Measurements from ENCODE around the gene RHCG. TPM values are rescaled to one million over a fixed set of nuclear protein-coding genes. Genes with fewer than 3 reads are reported as not detected.

Gene RHCG
- total RNA-seq, 1 donor from 2014 or later = not detected

- Mint-ChIP-seq H3K36me3 (ENCODE audit: low read depth) (no peaks in the 10 kb centered on the region), H3K27me3 (peaks cover 29% of the 10 kb centered on the region), H3K4me3 (no peak overlapping the region), H3K27ac (no peak overlapping the region), H3K9me3 (no peaks in the 10 kb centered on the region), H3K4me1 (no peaks in the 10 kb centered on the region)
- intact Hi-C loops (cut with micrococcal nuclease) = no loop called here
- DNase-seq = no peak
These were observed 44.0 kb downstream of the RHCG start for GRCh38 chr15:89452330-89452836.

- peaks cover 29% of the 10 kb centered on the region for H3K27me3 Mint-ChIP-seq
- no peaks in the 10 kb centered on the region for H3K9me3 Mint-ChIP-seq
These were observed 44.5 kb downstream of the RHCG start for GRCh38 chr15:89451846-89452245.

GRCh38 chr15:89450076-89451006 lies 46.0 kb downstream of the RHCG start:
- no peak for DNase-seq
- Mint-ChIP-seq H3K4me1 (no peaks in the 10 kb centered on the region), H3K27me3 (peaks cover 32% of the 10 kb centered on the region), H3K36me3 (ENCODE audit: low read depth) (no peaks in the 10 kb centered on the region), H3K9me3 (no peaks in the 10 kb centered on the region), H3K27ac (no peak overlapping the region), H3K4me3 (no peak overlapping the region)
- intact Hi-C loops (cut with micrococcal nuclease) = no loop called here

More at GRCh38 chr15:89451846-89452245, 44.5 kb downstream of the RHCG start:
- intact Hi-C loops (cut with micrococcal nuclease) = no loop called here
- no peaks in the 10 kb centered on the region for H3K4me1 Mint-ChIP-seq
- no peak overlapping the region for H3K27ac Mint-ChIP-seq
- no peak overlapping the region for H3K4me3 Mint-ChIP-seq
- DNase-seq = no peak
- H3K36me3 Mint-ChIP-seq (ENCODE audit: low read depth) = no peaks in the 10 kb centered on the region

- H3K27ac Mint-ChIP-seq = no peak overlapping the region
- no peaks in the 10 kb centered on the region for H3K9me3 Mint-ChIP-seq
- DNase-seq = no peak
- intact Hi-C loops (cut with micrococcal nuclease) = no loop called here
- H3K4me3 Mint-ChIP-seq = no peak overlapping the region
- peaks cover 32% of the 10 kb centered on the region for H3K27me3 Mint-ChIP-seq
- no peaks in the 10 kb centered on the region for H3K36me3 Mint-ChIP-seq (ENCODE audit: low read depth)
- H3K4me1 Mint-ChIP-seq = no peaks in the 10 kb centered on the region
These were observed 47.6 kb downstream of the RHCG start for GRCh38 chr15:89448825-89449224.

- DNase-seq = no peak
- Mint-ChIP-seq H3K4me1 (no peaks in the 10 kb centered on the region), H3K4me3 (no peak overlapping the region), H3K9me3 (no peaks in the 10 kb centered on the region), H3K36me3 (ENCODE audit: low read depth) (no peaks in the 10 kb centered on the region), H3K27ac (no peak overlapping the region), H3K27me3 (peaks cover 26% of the 10 kb centered on the region)
- intact Hi-C loops (cut with micrococcal nuclease) = no loop called here
These were observed 48.7 kb downstream of the RHCG start for GRCh38 chr15:89447676-89448075.

- H3K36me3 Mint-ChIP-seq (ENCODE audit: low read depth) = no peaks in the 10 kb centered on the region
- intact Hi-C loops (cut with micrococcal nuclease) = no loop called here
- no peak for DNase-seq
- H3K4me1 Mint-ChIP-seq = no peaks in the 10 kb centered on the region
- H3K27me3 Mint-ChIP-seq = peaks cover 23% of the 10 kb centered on the region
- H3K27ac Mint-ChIP-seq = no peak overlapping the region
- H3K9me3 Mint-ChIP-seq = no peaks in the 10 kb centered on the region
- no peak overlapping the region for H3K4me3 Mint-ChIP-seq
These were observed 50.0 kb downstream of the RHCG start for GRCh38 chr15:89446255-89446891.

- Mint-ChIP-seq H3K36me3 (ENCODE audit: low read depth) (no peaks in the 10 kb centered on the region), H3K9me3 (no peaks in the 10 kb centered on the region), H3K27me3 (peaks cover 18% of the 10 kb centered on the region), H3K4me3 (no peak overlapping the region), H3K4me1 (no peaks in the 10 kb centered on the region), H3K27ac (no peak overlapping the region)
- no peak for DNase-seq
- intact Hi-C loops (cut with micrococcal nuclease) = no loop called here
These were observed 50.9 kb downstream of the RHCG start for GRCh38 chr15:89445518-89445917.

GRCh38 chr15:89444241-89445225 lies 51.9 kb downstream of the RHCG start:
- intact Hi-C loops (cut with micrococcal nuclease) = loop anchor here (5.0 kb wide), 1 partner anchor 113 kb away; no protein-coding TSS in a partner anchor
- Mint-ChIP-seq H3K9me3 (no peaks in the 10 kb centered on the region), H3K4me1 (no peaks in the 10 kb centered on the region), H3K27me3 (peaks cover 13% of the 10 kb centered on the region), H3K27ac (no peak overlapping the region), H3K4me3 (no peak overlapping the region), H3K36me3 (ENCODE audit: low read depth) (no peaks in the 10 kb centered on the region)
- DNase-seq = no peak

GRCh38 chr15:89443581-89443980 lies 52.8 kb downstream of the RHCG start:
- Mint-ChIP-seq H3K4me1 (no peaks in the 10 kb centered on the region), H3K27ac (no peak overlapping the region), H3K36me3 (ENCODE audit: low read depth) (no peaks in the 10 kb centered on the region), H3K27me3 (peaks cover 9% of the 10 kb centered on the region), H3K4me3 (no peak overlapping the region), H3K9me3 (no peaks in the 10 kb centered on the region)
- intact Hi-C loops (cut with micrococcal nuclease) = loop anchor here (5.0 kb wide), 1 partner anchor 114 kb away; no protein-coding TSS in a partner anchor
- DNase-seq = no peak

- Mint-ChIP-seq H3K9me3 (no peaks in the 10 kb centered on the region), H3K27ac (no peak overlapping the region), H3K36me3 (ENCODE audit: low read depth) (no peaks in the 10 kb centered on the region), H3K4me1 (no peaks in the 10 kb centered on the region), H3K27me3 (peaks cover 4% of the 10 kb centered on the region), H3K4me3 (no peak overlapping the region)
- DNase-seq = peak; percentile 84
- intact Hi-C loops (cut with micrococcal nuclease) = loop anchor here (5.0 kb wide), 1 partner anchor 115 kb away; no protein-coding TSS in a partner anchor
These were observed 53.6 kb downstream of the RHCG start for GRCh38 chr15:89442671-89443307.

- intact Hi-C loops (cut with micrococcal nuclease) = loop anchor here (5.0 kb wide), 1 partner anchor 115 kb away; no protein-coding TSS in a partner anchor
- Mint-ChIP-seq H3K4me3 (no peak overlapping the region), H3K27me3 (peaks cover 10% of the 10 kb centered on the region), H3K4me1 (no peaks in the 10 kb centered on the region), H3K9me3 (no peaks in the 10 kb centered on the region), H3K27ac (no peak overlapping the region), H3K36me3 (ENCODE audit: low read depth) (no peaks in the 10 kb centered on the region)
- no peak for DNase-seq
These were observed 54.2 kb downstream of the RHCG start for GRCh38 chr15:89442155-89442554.

GRCh38 chr15:89441295-89441812 lies 55.0 kb downstream of the RHCG start:
- Mint-ChIP-seq H3K27ac (no peak overlapping the region), H3K36me3 (ENCODE audit: low read depth) (no peaks in the 10 kb centered on the region), H3K4me1 (no peaks in the 10 kb centered on the region), H3K9me3 (no peaks in the 10 kb centered on the region), H3K27me3 (peaks cover 12% of the 10 kb centered on the region), H3K4me3 (no peak overlapping the region)
- DNase-seq = no peak
- intact Hi-C loops (cut with micrococcal nuclease) = loop anchor here (5.0 kb wide), 1 partner anchor 116 kb away; no protein-coding TSS in a partner anchor

Data from activated CD4-positive, alpha-beta T cell treated with anti-CD3 and anti-CD28 coated beads, Interleukin-2, amount 10 ng/mL, durations not matched to agents 24 days and 14 days (primary cell).